HepG2 (cell line): ENCODE measurements around the gene TP53TG5. TPM values are rescaled to one million over a fixed set of nuclear protein-coding genes. Genes with fewer than 3 reads are reported as not detected.

Experiments
- E2F5 ChIP-seq: sonication (generic); formaldehyde crosslinking; conservative IDR thresholded peaks from 2 replicates; pipeline ENCODE4 v1.4.0; 2020; ENCODE audit warnings: missing genetic modification reagents
- FOXA1 ChIP-seq, 2 experiments: fragments of 450-650 bp in 1 of 2; sonication (generic) in 1 of 2; formaldehyde crosslinking in 1 of 2; IDR thresholded peaks; 2 replicates each; pipeline versions ENCODE4 v1.4.0 to v1.6.1; 2016 to 2020; ENCODE audit warnings: missing genetic modification reagents in 1 of 2
- FOXJ3 ChIP-seq: sonication (generic); formaldehyde crosslinking; IDR thresholded peaks from 2 replicates; pipeline ENCODE4 v1.4.0; 2020; ENCODE audit warnings: missing genetic modification reagents, mild to moderate bottlenecking, borderline replicate concordance
- HNRNPK ChIP-seq: fragments of 200-400 bp; formaldehyde crosslinking; IDR thresholded peaks from 2 replicates; pipeline ENCODE4 v1.6.1; 2018; ENCODE audit warnings: low read length, low read depth, moderate library complexity, mild to moderate bottlenecking; ENCODE audit not compliant: poor library complexity, severe bottlenecking
- IRF2 ChIP-seq: IDR thresholded peaks from 2 replicates; pipeline ENCODE4 v1.6.1; 2018; ENCODE audit warnings: missing genetic modification reagents, missing compliant biosample characterization
- ISX ChIP-seq: sonication (generic); formaldehyde crosslinking; conservative IDR thresholded peaks from 2 replicates; pipeline ENCODE4 v1.5.0; 2020; ENCODE audit warnings: missing genetic modification reagents
- JUN ChIP-seq: sonication (generic); formaldehyde crosslinking; IDR thresholded peaks from 2 replicates; pipeline ENCODE4 v1.4.0; 2020; ENCODE audit warnings: mild to moderate bottlenecking, missing genetic modification reagents
- KLF11 ChIP-seq: IDR thresholded peaks from 2 replicates; pipeline ENCODE4 v1.6.1; 2016; ENCODE audit warnings: missing compliant biosample characterization
- PBX2 ChIP-seq: IDR thresholded peaks from 2 replicates; pipeline ENCODE4 v1.6.1; 2016; ENCODE audit warnings: control low read depth
- POLR2A ChIP-seq, 2 experiments: IDR thresholded peaks; 2 replicates each; pipeline ENCODE4 v1.6.1; 2011; ENCODE audit warnings: low read depth in 2 of 2, low read length in 2 of 2, mild to moderate bottlenecking in 1 of 2, moderate library complexity in 1 of 2; ENCODE audit not compliant: insufficient read depth in 1 of 2
- RXRB ChIP-seq: IDR thresholded peaks from 2 replicates; pipeline ENCODE4 v1.6.1; 2016; ENCODE audit warnings: borderline replicate concordance, missing genetic modification reagents, missing compliant biosample characterization
- SIN3B ChIP-seq: fragments of 150-350 bp; IDR thresholded peaks from 2 replicates; pipeline ENCODE4 v1.6.1; 2014; ENCODE audit warnings: low read length
- SOX13 ChIP-seq, 3 experiments: fragments of 450-650 bp in 1 of 3; sonication (generic) in 1 of 3; formaldehyde crosslinking in 1 of 3; IDR thresholded peaks in 2 of 3; conservative IDR thresholded peaks in 1 of 3; 2 replicates each; pipeline versions ENCODE4 v1.5.0 to v1.6.1; 2016 to 2020; ENCODE audit warnings: antibody characterized with exemption in 1 of 3, mild to moderate bottlenecking in 1 of 3, missing compliant biosample characterization in 1 of 3, missing genetic modification reagents in 1 of 3, moderate library complexity in 1 of 3
- TFE3 ChIP-seq: IDR thresholded peaks from 2 replicates; pipeline ENCODE4 v1.6.1; 2016
- U2AF1 ChIP-seq: fragments of 200-400 bp; formaldehyde crosslinking; optimal IDR thresholded peaks from 2 replicates; pipeline ENCODE3; 2017; ENCODE audit warnings: mild to moderate bottlenecking, low read depth, low read length
- ZBTB7B ChIP-seq: sonication (generic); formaldehyde crosslinking; IDR thresholded peaks from 2 replicates; pipeline ENCODE4 v1.4.0; 2020; ENCODE audit warnings: missing genetic modification reagents
- ZC3H13 ChIP-seq: sonication (generic); formaldehyde crosslinking; IDR thresholded peaks from 2 replicates; pipeline ENCODE4 v1.8.1; 2023; ENCODE audit warnings: mild to moderate bottlenecking, missing genetic modification reagents, moderate library complexity
- ZFP90 ChIP-seq: sonication (generic); formaldehyde crosslinking; IDR thresholded peaks from 2 replicates; pipeline ENCODE4 v1.8.0; 2022; ENCODE audit warnings: missing genetic modification reagents, mild to moderate bottlenecking, inconsistent platforms, borderline replicate concordance
- ZKSCAN8 ChIP-seq: IDR thresholded peaks from 2 replicates; pipeline ENCODE4 v1.6.1; 2016; ENCODE audit warnings: borderline replicate concordance, missing genetic modification reagents, missing compliant biosample characterization
- ZNF121 ChIP-seq: sonication (generic); formaldehyde crosslinking; IDR thresholded peaks from 2 replicates; pipeline ENCODE4 v1.5.0; 2020; ENCODE audit warnings: mild to moderate bottlenecking, missing genetic modification reagents
- ZNF260 ChIP-seq: sonication (generic); formaldehyde crosslinking; IDR thresholded peaks from 2 replicates; pipeline ENCODE4 v1.4.0; 2020; ENCODE audit warnings: missing genetic modification reagents, low read depth, mild to moderate bottlenecking, borderline replicate concordance
- ZNF354B ChIP-seq: sonication (generic); formaldehyde crosslinking; IDR thresholded peaks from 2 replicates; pipeline ENCODE4 v1.8.0; 2022; ENCODE audit warnings: mild to moderate bottlenecking, missing genetic modification reagents
- ZNF367 ChIP-seq: sonication (generic); formaldehyde crosslinking; IDR thresholded peaks from 2 replicates; pipeline ENCODE4 v1.4.0; 2020; ENCODE audit warnings: missing genetic modification reagents, borderline replicate concordance
- ZNF558 ChIP-seq: sonication (generic); formaldehyde crosslinking; IDR thresholded peaks from 2 replicates; pipeline ENCODE4 v1.9.0; 2022; ENCODE audit warnings: mild to moderate bottlenecking, missing genetic modification reagents, borderline replicate concordance
- ZNF572 ChIP-seq: sonication (generic); formaldehyde crosslinking; IDR thresholded peaks from 2 replicates; pipeline ENCODE4 v1.5.1; 2020; ENCODE audit warnings: mild to moderate bottlenecking, missing genetic modification reagents
- ZNF577 ChIP-seq: sonication (generic); formaldehyde crosslinking; IDR thresholded peaks from 2 replicates; pipeline ENCODE4 v1.4.0; 2020; ENCODE audit warnings: mild to moderate bottlenecking, low read depth, missing genetic modification reagents, borderline replicate concordance
- ZNF703 ChIP-seq: sonication (generic); formaldehyde crosslinking; IDR thresholded peaks from 2 replicates; pipeline ENCODE4 v1.5.1; 2020; ENCODE audit warnings: missing genetic modification reagents, mild to moderate bottlenecking, moderate library complexity, borderline replicate concordance
- polyA plus RNA-seq, 8 experiments: library from polyadenylated mRNA; depleted of rRNA in 3 of 8; stranded (reverse) in 7 of 8; unstranded in 1 of 8; fragments of >200 nt; fragmentation: Illumina TruSeq in 4 of 8; extraction: Trizol in 4 of 8; gene quantifications; 2 replicates each; pipeline versions ENCODE4 v1.2.1 to v1.2.3, GENCODE V29; 2011 to 2016; ENCODE audit warnings: low read depth in 4 of 8, missing spikeins in 1 of 8, mixed read lengths in 1 of 8; ENCODE audit not compliant: insufficient read depth in 1 of 8
- total RNA-seq, 5 experiments: library from RNA; depleted of rRNA; stranded (reverse); fragments of >200 nt; fragmentation: Illumina TruSeq; extraction: Trizol; gene quantifications; 2 replicates each; pipeline ENCODE4 v1.2.3, GENCODE V29; 2016; ENCODE audit warnings: low read depth in 1 of 5

Gene TP53TG5
- total and polyA plus RNA-seq, 2 of the 13 experiments (the other 11 are each of a cell fraction or from before 2014, with no cell fraction given), result 0.11 TPM; not detected in 1

DNA sequence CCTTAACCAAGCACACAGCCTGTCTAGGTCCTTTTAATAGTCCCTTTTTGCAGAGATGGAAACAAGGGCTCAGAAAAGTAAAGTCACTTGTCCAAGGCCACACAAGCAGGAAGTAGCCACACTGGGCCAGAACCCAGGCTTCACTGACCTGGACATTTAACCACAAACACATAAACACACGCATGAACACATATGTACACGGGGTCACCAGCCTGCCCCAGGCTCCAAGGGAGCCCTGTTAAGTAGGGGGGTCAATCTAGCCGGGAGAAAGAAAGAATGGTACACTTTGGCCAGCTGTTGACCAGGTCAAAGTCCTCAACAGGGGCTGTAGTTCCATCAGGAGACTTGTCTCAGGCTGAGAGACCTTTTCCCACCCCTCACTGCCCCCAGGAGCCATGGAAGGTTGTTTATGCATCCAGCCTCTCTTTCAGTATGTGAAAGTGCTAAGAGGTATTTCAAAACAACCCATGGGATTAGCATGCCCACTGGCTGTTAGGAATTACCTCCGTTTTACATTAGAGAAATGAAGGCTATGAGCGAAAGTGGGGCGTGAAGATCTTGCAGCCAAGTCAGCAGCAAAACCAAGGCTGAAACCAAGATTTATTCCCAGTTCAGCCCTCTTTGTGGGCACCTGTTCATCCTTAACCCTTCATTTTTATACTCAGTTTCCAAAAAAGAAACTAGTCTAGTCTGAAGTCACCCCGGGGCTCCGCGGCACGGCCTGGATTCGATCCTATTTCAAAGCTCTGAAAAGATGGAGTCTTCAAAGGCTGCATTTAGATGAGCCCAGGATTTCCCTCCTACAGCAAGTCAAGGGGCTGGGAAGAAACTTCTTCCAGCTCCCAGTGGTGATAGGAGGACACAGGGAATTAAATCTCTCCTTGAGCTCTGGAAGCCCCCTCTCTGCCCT lies 39.7 kb downstream of the TP53TG5 start (continued):
- TF ChIP-seq ZKSCAN8 (CRISPR knock-in tag) (no peak), JUN (CRISPR knock-in tag) (peak; percentile 19; the same call in 1 of the 2 replicates), ISX (CRISPR knock-in tag) (no peak), ZNF354B (no peak), ZNF577 (CRISPR knock-in tag) (no peak), ZNF703 (no peak), ZNF121 (no peak), FOXA1 (IDR thresholded peaks at IDR 0.05) (no peak), FOXA1 (CRISPR knock-in tag; IDR thresholded peaks at IDR 0.05) (peak; percentile 53), FOXJ3 (CRISPR knock-in tag) (no peak; the same call in 1 of the 2 replicates), PBX2 (no peak), KLF11 (CRISPR knock-in tag) (no peak), IRF2 (CRISPR knock-in tag) (no peak; the same call in 1 of the 2 replicates), ZNF367 (CRISPR knock-in tag) (no peak), SIN3B (no peak), POLR2A (IDR thresholded peaks at IDR 0.05; ENCODE audit: insufficient read depth in 1 of 2, low read depth in 2 of 2, low read length in 2 of 2) (no peak), SOX13 (IDR thresholded peaks at IDR 0.05) (no peak), SOX13 (CRISPR knock-in tag; conservative IDR thresholded peaks at IDR 0.05 in 1 of 2, IDR thresholded peaks at IDR 0.05 in 1 of 2) (peak in 1 of 2 experiments; percentile 75; a peak in 2 of 4 replicates), ZC3H13 (CRISPR knock-in tag) (no peak), ZNF572 (CRISPR knock-in tag) (no peak), RXRB (CRISPR knock-in tag) (peak; percentile 83), ZNF558 (CRISPR knock-in tag) (no peak), HNRNPK (no peak), ZBTB7B (CRISPR knock-in tag) (peak; percentile 89), ZFP90 (CRISPR knock-in tag) (no peak), U2AF1 (no peak), TFE3 (CRISPR knock-in tag) (no peak), E2F5 (CRISPR knock-in tag) (no peak), ZNF260 (CRISPR knock-in tag) (no peak)
